Loucy (cell line): ENCODE measurements around the gene DEK.
"Not testable (repeated sequence)": the region's sequence is repeated elsewhere in the genome, so short reads cannot be mapped to it uniquely, and the experiment has no call there.

Experiments used
- EZH2phosphoT487 ChIP-seq: fragments of 200-600 bp; IDR thresholded peaks from 2 replicates; pipeline ENCODE4 v1.6.1; 2018; ENCODE audit warnings: antibody characterized with exemption, mild to moderate bottlenecking, moderate library complexity, borderline replicate concordance
- TF ChIP-seq, protein P1 (sequence below): fragments of 200-600 bp; sonication (generic); conservative IDR thresholded peaks from 2 replicates; pipeline ENCODE4 v1.5.1; 2014; ENCODE audit warnings: mild to moderate bottlenecking, antibody characterized with exemption, low read length

DNA sequence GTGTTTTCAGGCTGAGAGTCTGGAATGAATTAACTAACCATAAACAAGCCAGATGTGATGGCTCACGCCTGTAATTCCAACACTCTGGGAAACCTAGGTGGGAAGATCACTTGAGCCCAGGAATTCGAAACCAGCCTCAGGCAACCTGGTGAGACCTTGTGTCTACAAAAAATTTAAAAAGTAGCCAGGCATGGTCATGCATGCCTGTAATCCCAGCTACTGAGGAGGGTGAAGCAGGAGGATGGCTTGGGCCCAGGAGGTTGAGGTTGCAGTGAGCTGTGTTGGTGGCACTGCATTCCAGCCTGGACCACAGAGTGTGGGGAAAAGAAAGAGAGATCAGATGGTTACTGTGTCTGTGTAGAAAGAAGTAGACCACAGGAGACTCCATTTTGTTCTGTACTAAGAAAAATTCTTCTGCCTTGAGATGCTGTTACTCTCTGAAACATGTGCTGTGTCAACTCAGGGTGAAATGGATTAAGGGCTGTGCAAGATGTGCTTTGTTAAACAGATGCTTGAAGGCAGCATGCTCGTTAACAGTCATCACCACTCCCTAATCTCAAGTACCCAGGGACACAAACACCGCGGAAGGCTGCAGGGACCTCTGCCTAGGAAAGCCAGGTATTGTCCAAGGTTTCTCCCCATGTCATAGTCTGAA lies 37.8 kb downstream of the DEK start:
- TF ChIP-seq, protein P1, sequence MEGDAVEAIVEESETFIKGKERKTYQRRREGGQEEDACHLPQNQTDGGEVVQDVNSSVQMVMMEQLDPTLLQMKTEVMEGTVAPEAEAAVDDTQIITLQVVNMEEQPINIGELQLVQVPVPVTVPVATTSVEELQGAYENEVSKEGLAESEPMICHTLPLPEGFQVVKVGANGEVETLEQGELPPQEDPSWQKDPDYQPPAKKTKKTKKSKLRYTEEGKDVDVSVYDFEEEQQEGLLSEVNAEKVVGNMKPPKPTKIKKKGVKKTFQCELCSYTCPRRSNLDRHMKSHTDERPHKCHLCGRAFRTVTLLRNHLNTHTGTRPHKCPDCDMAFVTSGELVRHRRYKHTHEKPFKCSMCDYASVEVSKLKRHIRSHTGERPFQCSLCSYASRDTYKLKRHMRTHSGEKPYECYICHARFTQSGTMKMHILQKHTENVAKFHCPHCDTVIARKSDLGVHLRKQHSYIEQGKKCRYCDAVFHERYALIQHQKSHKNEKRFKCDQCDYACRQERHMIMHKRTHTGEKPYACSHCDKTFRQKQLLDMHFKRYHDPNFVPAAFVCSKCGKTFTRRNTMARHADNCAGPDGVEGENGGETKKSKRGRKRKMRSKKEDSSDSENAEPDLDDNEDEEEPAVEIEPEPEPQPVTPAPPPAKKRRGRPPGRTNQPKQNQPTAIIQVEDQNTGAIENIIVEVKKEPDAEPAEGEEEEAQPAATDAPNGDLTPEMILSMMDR, result not testable (repeated sequence)
- not testable (repeated sequence) for TF ChIP-seq EZH2phosphoT487
